Right atrium auricular region (tissue), 2 donors: ENCODE data around the gene EEF2KMT. TPM values are rescaled to one million over a fixed set of nuclear protein-coding genes. Genes with fewer than 3 reads are reported as not detected.
"Not testable (repeated sequence)": the region's sequence is repeated elsewhere in the genome, so short reads cannot be mapped to it uniquely, and the experiment has no call there.

Source experiments
- DNase-seq: peaks from one replicate; pipeline ENCODE4 v3.0.0-alpha.2; 2019; ENCODE audit warnings: low spot score
- H3K27ac ChIP-seq, 2 donors: fragments of 200-600 bp; sonication (generic); 1 replicate in 1 of 2; 2 replicates in 1 of 2; pipeline ENCODE4 v1.5.1; 2016 to 2019
- H3K27me3 ChIP-seq, 2 donors: fragments of 200-600 bp; sonication (generic); one replicate each; pipeline versions ENCODE4 v1.5.1 to v1.6.0; 2017 to 2019
- H3K36me3 ChIP-seq: fragments of 200-600 bp; sonication (generic); one replicate; pipeline ENCODE4 v1.5.1; 2016
- H3K4me1 ChIP-seq, 2 donors: fragments of 200-600 bp; sonication (generic); one replicate each; pipeline versions ENCODE4 v1.5.1 to v1.6.0; 2017 to 2019
- H3K4me3 ChIP-seq, 2 donors: fragments of 200-600 bp; sonication (generic); 1 replicate in 1 of 2; 2 replicates in 1 of 2; pipeline ENCODE4 v1.5.1; 2017 to 2019; ENCODE audit warnings: mild to moderate bottlenecking in 1 of 2, moderate library complexity in 1 of 2
- H3K9me3 ChIP-seq, 2 donors: fragments of 200-600 bp; sonication (generic); one replicate each; pipeline ENCODE4 v1.5.1; 2019
- CTCF ChIP-seq, 2 donors: fragments of 200-600 bp; sonication (generic); IDR thresholded peaks; one replicate each; pipeline ENCODE4 v1.5.1; 2019; ENCODE audit warnings: antibody characterized with exemption in 2 of 2
- total RNA-seq, 2 donors: library from RNA; depleted of rRNA; stranded (reverse); fragments of >200 nt; gene quantifications; one replicate each; pipeline ENCODE4 v1.1.0, GENCODE V29; 2016

The EEF2KMT gene
- total RNA-seq, 2 donors from 2014 or later = 2.8 to 6.0 TPM

GRCh38 chr16:5045499-5046115, 52.0 kb downstream of the EEF2KMT start:
- Histone ChIP-seq H3K27ac (no peak overlapping the region), H3K9me3 (no peaks in the 10 kb centered on the region), H3K4me3 (no peak overlapping the region), H3K36me3 (no peaks in the 10 kb centered on the region), H3K27me3 (no peaks in the 10 kb centered on the region), H3K4me1 (no peaks in the 10 kb centered on the region)
- DNase-seq = no peak
- no peak for TF ChIP-seq CTCF (IDR thresholded peaks at IDR 0.05)

GRCh38 chr16:5044581-5044980, 53.0 kb downstream of the EEF2KMT start:
- not testable (repeated sequence) for H3K4me1 ChIP-seq, H3K4me3 ChIP-seq, H3K36me3 ChIP-seq, H3K27ac ChIP-seq, H3K27me3 ChIP-seq, DNase-seq, H3K9me3 ChIP-seq

- no peaks in the 10 kb centered on the region for H3K4me1 ChIP-seq
- H3K27me3 ChIP-seq = no peaks in the 10 kb centered on the region
- H3K27ac ChIP-seq = no peak overlapping the region
- TF ChIP-seq CTCF (IDR thresholded peaks at IDR 0.05) = no peak
- no peaks in the 10 kb centered on the region for H3K9me3 ChIP-seq
- H3K4me3 ChIP-seq = no peak overlapping the region
- DNase-seq = no peak
- no peaks in the 10 kb centered on the region for H3K36me3 ChIP-seq
Observed at GRCh38 chr16:5044011-5044540, 53.5 kb downstream of the EEF2KMT start.

- no peak for DNase-seq
- Histone ChIP-seq H3K4me1 (no peaks in the 10 kb centered on the region), H3K27me3 (no peaks in the 10 kb centered on the region), H3K27ac (no peak overlapping the region), H3K36me3 (no peaks in the 10 kb centered on the region), H3K9me3 (no peaks in the 10 kb centered on the region), H3K4me3 (no peak overlapping the region)
- no peak for TF ChIP-seq CTCF (IDR thresholded peaks at IDR 0.05)
Observed at GRCh38 chr16:5042574-5043171, 54.9 kb downstream of the EEF2KMT start.

- no peak for DNase-seq
Observed at GRCh38 chr16:5041600-5042133, 55.9 kb downstream of the EEF2KMT start.

More at GRCh38 chr16:5041600-5042133, 55.9 kb downstream of the EEF2KMT start:
- no peak for TF ChIP-seq CTCF (IDR thresholded peaks at IDR 0.05)
- H3K27me3 ChIP-seq = no peaks in the 10 kb centered on the region
- H3K4me3 ChIP-seq = no peak overlapping the region
- H3K36me3 ChIP-seq = no peaks in the 10 kb centered on the region
- no peaks in the 10 kb centered on the region for H3K9me3 ChIP-seq
- H3K4me1 ChIP-seq = peaks cover 0 to 3% of the 10 kb centered on the region in 2 donors
- H3K27ac ChIP-seq = no peak overlapping the region
